GM13977 (cell line): Measurements from ENCODE around the gene XRCC3.

Experiments
- DNase-seq: peaks from one replicate; pipeline ENCODE4 v3.0.0; 2012; ENCODE audit warnings: low spot score
- CTCF ChIP-seq: IDR thresholded peaks from 2 replicates; pipeline ENCODE4 v1.5.1; 2012; ENCODE audit warnings: mild to moderate bottlenecking, control low read depth; ENCODE audit not compliant: insufficient read depth; ENCODE audit errors: extremely low read depth, missing control alignments
- in situ Hi-C: fragments of 300-500 bp; cut with MboI; formaldehyde crosslinking; loops from one replicate; pipeline ENCODE4 v1.12.0; 2022; ENCODE audit warnings: low sequenced_read_pairs, low pct_unique_long_range_greater_than_20kb, mixed read lengths, inconsistent platforms; ENCODE audit not compliant: unreplicated experiment

Gene XRCC3

GRCh38 chr14:103703433-103704385 lies 11.5 kb downstream of the XRCC3 start:
- no peak for DNase-seq
- in situ Hi-C loops: no loop called here
- no peak for TF ChIP-seq CTCF

GRCh38 chr14:103702497-103703432 lies 12.5 kb downstream of the XRCC3 start:
- no peak for DNase-seq
- in situ Hi-C loops: no loop called here
- TF ChIP-seq CTCF: no peak

GRCh38 chr14:103702095-103702494 lies 13.2 kb downstream of the XRCC3 start:
- in situ Hi-C loops: no loop called here
- no peak for DNase-seq

GRCh38 chr14:103700753-103701490 lies 14.3 kb downstream of the XRCC3 start:
- DNase-seq: no peak
- no peak for TF ChIP-seq CTCF
- in situ Hi-C loops: no loop called here

More at GRCh38 chr14:103702095-103702494, 13.2 kb downstream of the XRCC3 start:
- TF ChIP-seq CTCF: no peak

- no peak for TF ChIP-seq CTCF
- in situ Hi-C loops: no loop called here
- no peak for DNase-seq
These were observed 15.1 kb downstream of the XRCC3 start for GRCh38 chr14:103699901-103700752.
